GM21367 (cell line): Measurements from ENCODE around the gene DMPK.
A peak's percentile ranks its signal among the peaks of the same experiment; 100 is the strongest.
"Not testable (repeated sequence)": the region's sequence is repeated elsewhere in the genome, so short reads cannot be mapped to it uniquely, and the experiment has no call there.

Experiments
- ATAC-seq: cut with Tn5 transposase; IDR thresholded peaks from one replicate; pipeline ENCODE4 v1.9.1; 2021; ENCODE audit not compliant: unreplicated experiment

The DMPK gene

GRCh38 chr19:45815481-45816216, 33.4 kb upstream of the DMPK start:
- no peak for ATAC-seq

GRCh38 chr19:45814851-45815480, 32.7 kb upstream of the DMPK start, which contains the start of gene RSPH6A:
RSPH6A (minus strand) TSS chr19:45815308; CDS start chr19:45815176, 132 bp downstream.
- ATAC-seq = no peak

- no peak for ATAC-seq
Observed at GRCh38 chr19:45814166-45814780, 32.0 kb upstream of the DMPK start.

GRCh38 chr19:45812297-45812696, 30.0 kb upstream of the DMPK start:
- no peak for ATAC-seq

GRCh38 chr19:45809643-45810159, 27.4 kb upstream of the DMPK start:
- no peak for ATAC-seq

GRCh38 chr19:45805719-45806118, 23.4 kb upstream of the DMPK start:
- no peak for ATAC-seq

GRCh38 chr19:45804959-45805230, 22.6 kb upstream of the DMPK start:
- no peak for ATAC-seq

- no peak for ATAC-seq
Observed at GRCh38 chr19:45804140-45804958, 22.1 kb upstream of the DMPK start.

GRCh38 chr19:45801603-45802175, 19.4 kb upstream of the DMPK start:
- ATAC-seq = no peak

GRCh38 chr19:45800070-45800553, 17.8 kb upstream of the DMPK start:
- no peak for ATAC-seq

GRCh38 chr19:45799541-45799940, 17.3 kb upstream of the DMPK start:
- not testable (repeated sequence) for ATAC-seq

GRCh38 chr19:45798995-45799517, 16.8 kb upstream of the DMPK start:
- peak; percentile 49 for ATAC-seq

GRCh38 chr19:45794627-45795026, 12.3 kb upstream of the DMPK start:
- ATAC-seq = no peak

- ATAC-seq = no peak
Observed at GRCh38 chr19:45793876-45794275, 11.6 kb upstream of the DMPK start.

GRCh38 chr19:45793178-45793564, 10.9 kb upstream of the DMPK start:
- ATAC-seq = no peak

- peak; percentile 87 for ATAC-seq
Observed at GRCh38 chr19:45792470-45793177, 10.3 kb upstream of the DMPK start, which contains the start of gene DMWD. DMWD (minus strand) TSS chr19:45792845; CDS start chr19:45792756, 89 bp downstream.

- ATAC-seq = peak; percentile 16
Observed at GRCh38 chr19:45791744-45792469, 9.6 kb upstream of the DMPK start.

- no peak for ATAC-seq
Observed at GRCh38 chr19:45790942-45791341, 8.7 kb upstream of the DMPK start.
